Karpas-422 (cell line): ENCODE results near the gene CNOT4. TPM values are rescaled to one million over a fixed set of nuclear protein-coding genes. Genes with fewer than 3 reads are reported as not detected.
"Not testable (repeated sequence)": the region's sequence is repeated elsewhere in the genome, so short reads cannot be mapped to it uniquely, and the experiment has no call there.

ENCODE experiments used
- DNase-seq: peaks from one replicate; pipeline ENCODE4 v3.0.0-alpha.2; 2015
- H2AFZ ChIP-seq: fragments of 200-600 bp; sonication (generic); 2 replicates; pipeline ENCODE4 v1.6.1; 2014; ENCODE audit warnings: antibody characterized with exemption, low read length, mixed read lengths
- H3K27ac ChIP-seq: fragments of 200-600 bp; sonication (generic); 2 replicates; pipeline ENCODE4 v1.5.1; 2014; ENCODE audit warnings: mild to moderate bottlenecking, low read length, moderate library complexity
- H3K27me3 ChIP-seq: fragments of 200-600 bp; sonication (generic); 2 replicates; pipeline ENCODE4 v1.6.1; 2014; ENCODE audit warnings: low read length, mixed read lengths
- H3K36me3 ChIP-seq: fragments of 200-600 bp; sonication (generic); 2 replicates; pipeline ENCODE4 v1.6.1; 2014; ENCODE audit warnings: low read length, mixed read lengths; ENCODE audit not compliant: insufficient read depth
- H3K4me1 ChIP-seq: fragments of 200-600 bp; sonication (generic); 2 replicates; pipeline ENCODE4 v1.6.1; 2014; ENCODE audit warnings: mild to moderate bottlenecking, low read length, mixed read lengths
- H3K4me2 ChIP-seq: fragments of 200-600 bp; sonication (generic); 2 replicates; pipeline ENCODE4 v1.6.1; 2014; ENCODE audit warnings: low read length, low read depth, mild to moderate bottlenecking; ENCODE audit not compliant: poor library complexity, severe bottlenecking
- H3K4me3 ChIP-seq: fragments of 200-600 bp; sonication (generic); 2 replicates; pipeline ENCODE4 v1.5.1; 2014; ENCODE audit warnings: mild to moderate bottlenecking, antibody characterized with exemption, low read length, mixed read lengths
- H3K79me2 ChIP-seq: fragments of 200-600 bp; sonication (generic); 2 replicates; pipeline ENCODE4 v1.6.1; 2014; ENCODE audit warnings: mild to moderate bottlenecking, low read length, mixed read lengths
- H3K9ac ChIP-seq: fragments of 200-600 bp; sonication (generic); 2 replicates; pipeline ENCODE4 v1.6.0; 2014; ENCODE audit warnings: low read length
- H3K9me2 ChIP-seq: fragments of 200-600 bp; sonication (generic), shearing (Covaris generic); replicated peaks from 2 replicates; pipeline ENCODE4 v1.6.0; 2014; ENCODE audit warnings: mild to moderate bottlenecking, low read length, moderate library complexity; ENCODE audit not compliant: insufficient read depth
- H3K9me3 ChIP-seq: fragments of 300-700, 200-600 bp; sonication (generic); 2 replicates; pipeline ENCODE4 v1.6.1; 2014; ENCODE audit warnings: low read length, mixed read lengths
- H4K20me1 ChIP-seq: fragments of 200-600 bp; sonication (generic); 2 replicates; pipeline ENCODE4 v1.6.1; 2014; ENCODE audit warnings: mild to moderate bottlenecking, antibody characterized with exemption, low read length, low read depth; ENCODE audit not compliant: insufficient read depth
- total RNA-seq: library from RNA; depleted of rRNA; stranded (reverse); fragments of >200 nt; shearing (Covaris generic); gene quantifications from 2 replicates; pipeline ENCODE4 v1.2.3, GENCODE V29; 2014; ENCODE audit warnings: low replicate concordance

Gene CNOT4
- total RNA-seq, 1 experiment from 2014 or later: 25.9 TPM

DNA sequence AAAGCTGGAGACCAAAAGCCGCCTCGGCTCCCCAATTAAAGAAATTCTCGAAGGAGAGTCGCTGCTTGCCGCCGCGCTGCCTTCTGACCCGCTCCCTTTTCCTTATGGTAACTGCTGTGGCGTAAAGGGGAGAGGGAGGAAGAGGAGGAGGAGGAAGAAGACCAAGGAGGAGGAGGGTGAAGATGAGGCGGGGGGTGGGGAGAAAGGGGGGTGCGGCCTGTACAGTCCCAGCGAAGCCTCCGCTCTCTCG is 388 bp downstream of the CNOT4 start:
- Histone ChIP-seq H3K36me3 (no peaks in the 10 kb centered on the region), H4K20me1 (peaks cover 9% of the 10 kb centered on the region), H3K79me2 (peaks cover 53% of the 10 kb centered on the region), H3K4me3 (peak overlapping the region; percentile 98), H3K9me3 (no peaks in the 10 kb centered on the region), H2AFZ (peak overlapping the region; percentile 83; the same call in 1 of the 2 replicates), H3K27ac (peak overlapping the region; percentile 74), H3K4me2 (peak overlapping the region; percentile 93), H3K9me2 (no peaks in the 10 kb centered on the region), H3K4me1 (peaks cover 28% of the 10 kb centered on the region), H3K27me3 (no peaks in the 10 kb centered on the region), H3K9ac (peak overlapping the region; percentile 93)
- no peak for DNase-seq

DNA sequence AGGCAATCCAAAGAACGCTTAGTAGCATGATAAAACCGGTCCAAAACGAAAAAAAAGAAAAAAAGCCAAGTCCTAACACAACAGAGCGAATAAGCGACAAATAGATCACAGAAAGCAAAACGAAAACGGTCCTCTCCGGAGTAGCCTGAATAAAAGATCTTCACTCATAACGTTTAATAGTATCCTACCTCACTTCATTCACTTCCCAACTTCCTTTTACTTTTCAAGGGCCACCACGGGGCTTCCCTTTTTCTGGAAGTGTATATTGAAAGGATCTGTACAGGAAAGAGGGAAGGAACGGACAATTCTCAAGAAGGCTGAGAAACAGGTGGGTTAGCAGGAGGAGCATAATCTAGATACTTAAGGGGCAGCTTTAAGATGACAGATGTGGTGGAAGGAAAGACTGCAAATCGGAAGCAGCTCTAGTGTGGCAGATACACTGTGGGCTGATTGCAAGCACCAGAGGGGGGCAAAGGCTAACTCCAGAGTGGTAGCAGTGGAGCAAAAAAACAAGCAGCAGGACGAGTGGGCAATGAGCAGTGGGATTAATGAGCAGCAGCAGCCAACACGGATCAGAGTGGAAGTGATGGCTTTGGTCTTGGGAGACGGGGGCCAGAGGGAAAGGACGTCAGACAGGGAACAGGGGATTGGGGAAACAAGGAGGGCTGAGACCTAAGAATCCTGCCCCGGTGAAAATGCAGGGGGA is 866 bp downstream of the CNOT4 start:
- peak overlapping the region; percentile 93 for H3K4me2 ChIP-seq
- DNase-seq: peak; percentile 81
- 0 out of 2 replicates have a peak overlapping the region, but pooled peaks have one; percentile 83 for H2AFZ ChIP-seq

DNA sequence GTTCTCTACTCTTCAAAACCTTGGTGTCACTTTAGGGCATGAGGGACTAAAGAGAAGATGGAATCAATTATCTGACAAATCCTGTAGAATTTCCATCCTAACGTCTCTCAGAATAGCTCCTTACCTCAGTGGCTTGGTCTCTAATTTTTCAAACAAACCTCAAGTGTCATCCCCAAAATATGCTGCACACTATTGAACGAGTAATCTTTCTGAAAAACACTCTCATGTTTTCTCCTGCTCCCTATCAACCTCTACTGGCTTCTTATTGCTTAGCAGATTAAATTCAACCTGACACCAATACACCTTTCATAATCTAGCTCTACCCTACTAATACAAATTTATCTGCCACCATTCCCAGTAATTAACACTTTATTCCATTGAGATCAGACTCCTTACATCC is 8.5 kb downstream of the CNOT4 start:
- Histone ChIP-seq H3K4me2 (no peak overlapping the region), H3K9me2 (no peaks in the 10 kb centered on the region), H3K79me2 (peaks cover 94% of the 10 kb centered on the region), H3K27ac (no peak overlapping the region), H4K20me1 (0 out of 2 replicates have a peak, but pooled peaks cover 7% of the 10 kb centered on the region), H2AFZ (no peak overlapping the region), H3K27me3 (no peaks in the 10 kb centered on the region), H3K36me3 (no peaks in the 10 kb centered on the region), H3K4me3 (no peak overlapping the region), H3K4me1 (peaks cover 20% of the 10 kb centered on the region), H3K9ac (no peak overlapping the region), H3K9me3 (no peaks in the 10 kb centered on the region)
- no peak for DNase-seq

More for the DNA sequence above, 866 bp downstream of the CNOT4 start:
- H3K27me3 ChIP-seq: no peaks in the 10 kb centered on the region
- H3K9me2 ChIP-seq: no peaks in the 10 kb centered on the region
- peaks cover 9% of the 10 kb centered on the region for H4K20me1 ChIP-seq
- H3K79me2 ChIP-seq: peaks cover 55% of the 10 kb centered on the region
- peak overlapping the region; percentile 93 for H3K9ac ChIP-seq
- H3K4me1 ChIP-seq: peaks cover 28% of the 10 kb centered on the region
- no peaks in the 10 kb centered on the region for H3K9me3 ChIP-seq
- peak overlapping the region; percentile 74 for H3K27ac ChIP-seq
- no peaks in the 10 kb centered on the region for H3K36me3 ChIP-seq
- peak overlapping the region; percentile 98 for H3K4me3 ChIP-seq

GRCh38 chr7:135499818-135500217 is 10.1 kb downstream of the CNOT4 start:
- Histone ChIP-seq H3K4me3 (no peak overlapping the region), H3K4me2 (peak overlapping the region; percentile 23), H4K20me1 (0 out of 2 replicates have a peak, but pooled peaks cover 7% of the 10 kb centered on the region), H3K27me3 (no peaks in the 10 kb centered on the region), H3K79me2 (peaks cover 91% of the 10 kb centered on the region), H3K9me2 (no peaks in the 10 kb centered on the region), H2AFZ (no peak overlapping the region), H3K27ac (peak overlapping the region; percentile 53), H3K9me3 (no peaks in the 10 kb centered on the region), H3K4me1 (peaks cover 16% of the 10 kb centered on the region), H3K9ac (no peak overlapping the region; the same call in 1 of the 2 replicates), H3K36me3 (no peaks in the 10 kb centered on the region)
- DNase-seq: peak; percentile 53

DNA sequence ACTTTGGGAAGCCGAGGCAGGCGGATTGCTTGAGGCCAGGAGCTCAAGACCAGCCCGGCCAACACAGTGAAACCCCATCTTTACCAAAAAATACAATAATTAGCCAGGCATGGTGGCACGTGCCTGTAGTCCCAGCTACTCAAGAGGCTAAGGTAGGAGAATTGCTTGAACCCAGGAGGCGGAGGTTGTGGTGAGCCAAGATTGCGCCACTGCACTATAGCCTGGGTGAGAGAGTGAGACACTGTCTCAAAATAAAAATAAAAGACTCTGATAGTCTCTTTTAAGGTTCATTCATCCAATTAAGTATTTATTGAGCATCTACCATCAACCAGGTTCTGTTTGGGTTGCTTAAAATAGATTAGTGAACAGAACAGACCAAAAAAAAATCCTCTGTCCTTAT is 12.7 kb downstream of the CNOT4 start:
- H3K27ac ChIP-seq, H3K9ac ChIP-seq, H2AFZ ChIP-seq, H3K27me3 ChIP-seq, H3K9me2 ChIP-seq, H3K36me3 ChIP-seq, H3K4me3 ChIP-seq, DNase-seq, H3K9me3 ChIP-seq, H3K4me2 ChIP-seq, H4K20me1 ChIP-seq: not testable (repeated sequence)
- Histone ChIP-seq H3K4me1 (peaks cover 16% of the 10 kb centered on the region), H3K79me2 (peaks cover 96% of the 10 kb centered on the region)

DNA sequence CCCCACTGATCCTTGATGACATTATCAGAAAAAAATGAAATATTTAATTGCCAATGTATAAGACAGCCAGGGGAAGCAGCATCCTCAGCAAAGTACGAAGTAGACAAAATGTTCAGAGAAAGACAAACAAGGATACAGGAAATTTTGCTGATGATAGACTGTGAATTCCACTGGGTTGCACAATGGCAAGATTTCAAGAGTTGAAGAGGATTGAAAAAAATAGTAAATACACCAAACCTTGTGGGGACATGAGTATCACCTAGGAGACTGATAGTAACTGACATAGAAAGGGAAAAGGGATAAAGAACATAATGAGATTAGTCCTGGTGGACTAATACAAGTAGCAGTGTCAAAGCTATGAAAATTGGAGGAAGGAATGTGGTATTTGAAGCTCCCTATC is 16.5 kb downstream of the CNOT4 start:
- H3K79me2 ChIP-seq: peaks cover 96% of the 10 kb centered on the region
- no peak overlapping the region for H2AFZ ChIP-seq
- no peaks in the 10 kb centered on the region for H3K4me1 ChIP-seq
- H3K27ac ChIP-seq: no peak overlapping the region
- no peaks in the 10 kb centered on the region for H4K20me1 ChIP-seq
- H3K9me3 ChIP-seq: no peaks in the 10 kb centered on the region
- H3K4me2 ChIP-seq: no peak overlapping the region
- peaks cover 7% of the 10 kb centered on the region; the same call in 1 of the 2 replicates for H3K36me3 ChIP-seq
- no peak overlapping the region for H3K9ac ChIP-seq
- H3K27me3 ChIP-seq: no peaks in the 10 kb centered on the region
- H3K4me3 ChIP-seq: no peak overlapping the region
- no peak for DNase-seq
- H3K9me2 ChIP-seq: no peaks in the 10 kb centered on the region

- no peaks in the 10 kb centered on the region for H3K9me3 ChIP-seq
- peaks cover 96% of the 10 kb centered on the region for H3K79me2 ChIP-seq
- H3K4me3 ChIP-seq: no peak overlapping the region
- no peaks in the 10 kb centered on the region for H3K9me2 ChIP-seq
- peaks cover 7% of the 10 kb centered on the region; the same call in 1 of the 2 replicates for H3K36me3 ChIP-seq
- no peak overlapping the region for H3K4me2 ChIP-seq
- DNase-seq: no peak
- H4K20me1 ChIP-seq: no peaks in the 10 kb centered on the region
- H3K4me1 ChIP-seq: no peaks in the 10 kb centered on the region
- H3K9ac ChIP-seq: no peak overlapping the region
- no peak overlapping the region for H2AFZ ChIP-seq
- no peak overlapping the region for H3K27ac ChIP-seq
- H3K27me3 ChIP-seq: no peaks in the 10 kb centered on the region
These were observed 17.8 kb downstream of the CNOT4 start for GRCh38 chr7:135492151-135492550.

GRCh38 chr7:135490783-135491182 is 19.1 kb downstream of the CNOT4 start:
- H3K4me1 ChIP-seq: no peaks in the 10 kb centered on the region
- H3K9ac ChIP-seq: no peak overlapping the region
- peaks cover 96% of the 10 kb centered on the region for H3K79me2 ChIP-seq
- H3K4me2 ChIP-seq: no peak overlapping the region
- no peaks in the 10 kb centered on the region for H4K20me1 ChIP-seq
- H3K36me3 ChIP-seq: peaks cover 10% of the 10 kb centered on the region; the same call in 1 of the 2 replicates
- no peaks in the 10 kb centered on the region for H3K9me3 ChIP-seq
- H3K27me3 ChIP-seq: no peaks in the 10 kb centered on the region
- H3K27ac ChIP-seq: no peak overlapping the region
- H3K4me3 ChIP-seq: no peak overlapping the region
- no peak overlapping the region for H2AFZ ChIP-seq
- H3K9me2 ChIP-seq: no peaks in the 10 kb centered on the region
- no peak for DNase-seq
